SK-N-SH treated with all-trans-retinoic acid at 6 μM for 48 hours (cell line): Measurements from ENCODE around the gene NUP210.

Experiments
- ATAC-seq: fragments of 200-7000 bp; cut with Tn5 transposase; 3 replicates; pipeline ENCODE4 v1.9.1; 2020; ENCODE audit warnings: mild to moderate bottlenecking, moderate library complexity
- ARNTL ChIP-seq: fragments of 450-650 bp; formaldehyde crosslinking; IDR thresholded peaks from 2 replicates; pipeline ENCODE4 v1.5.0; 2020; ENCODE audit warnings: low read depth, mild to moderate bottlenecking, moderate library complexity, borderline replicate concordance
- BACH2 ChIP-seq: fragments of 250-450 bp; sonication (Bioruptor Pico); IDR thresholded peaks from 2 replicates; pipeline ENCODE4 v1.9.0; 2021; ENCODE audit warnings: mild to moderate bottlenecking, borderline replicate concordance
- CSDC2 ChIP-seq: fragments of 250-450 bp; sonication (Bioruptor Pico); IDR thresholded peaks from 2 replicates; pipeline ENCODE4 v1.5.0; 2020; ENCODE audit warnings: mild to moderate bottlenecking, moderate library complexity
- ESRRG ChIP-seq: fragments of 250-450 bp; sonication (Bioruptor Pico); IDR thresholded peaks from 2 replicates; pipeline ENCODE4 v1.6.1; 2021; ENCODE audit warnings: mild to moderate bottlenecking
- GLIS3 ChIP-seq: fragments of 250-450 bp; sonication (Bioruptor Pico); IDR thresholded peaks from 2 replicates; pipeline ENCODE4 v1.5.0; 2020; ENCODE audit warnings: mild to moderate bottlenecking, moderate library complexity
- OSR1 ChIP-seq: fragments of 250-450 bp; sonication (Bioruptor Pico); IDR thresholded peaks from 2 replicates; pipeline ENCODE4 v1.8.0; 2022; ENCODE audit warnings: moderate library complexity, mild to moderate bottlenecking, inconsistent platforms
- PATZ1 ChIP-seq: fragments of 250-450 bp; sonication (Bioruptor Pico); IDR thresholded peaks from 2 replicates; pipeline ENCODE4 v1.8.0; 2020; ENCODE audit warnings: mild to moderate bottlenecking, moderate library complexity, borderline replicate concordance
- POU6F1 ChIP-seq: fragments of 250-450 bp; sonication (Bioruptor Pico); IDR thresholded peaks from 2 replicates; pipeline ENCODE4 v1.8.0; 2021; ENCODE audit warnings: low read depth, mild to moderate bottlenecking, moderate library complexity, borderline replicate concordance
- PPARA ChIP-seq: fragments of 250-450 bp; sonication (Bioruptor Pico); IDR thresholded peaks from 2 replicates; pipeline ENCODE4 v1.5.0; 2020; ENCODE audit warnings: mild to moderate bottlenecking, borderline replicate concordance
- RARB ChIP-seq: fragments of 250-450 bp; sonication (Bioruptor Pico); IDR thresholded peaks from 2 replicates; pipeline ENCODE4 v1.8.0; 2021; ENCODE audit warnings: mild to moderate bottlenecking, moderate library complexity
- SNAI2 ChIP-seq: fragments of 250-450 bp; sonication (Bioruptor Pico); IDR thresholded peaks from 2 replicates; pipeline ENCODE4 v1.5.0; 2020; ENCODE audit warnings: mild to moderate bottlenecking, moderate library complexity
- TOX ChIP-seq: fragments of 250-450 bp; sonication (Bioruptor Pico); IDR thresholded peaks from 2 replicates; pipeline ENCODE4 v1.8.0; 2021; ENCODE audit warnings: mild to moderate bottlenecking, moderate library complexity, borderline replicate concordance
- ZFP3 ChIP-seq: fragments of 250-450 bp; sonication (Bioruptor Pico); IDR thresholded peaks from 2 replicates; pipeline ENCODE4 v1.5.0; 2020; ENCODE audit warnings: mild to moderate bottlenecking, moderate library complexity
- ZFP30 ChIP-seq: fragments of 450-650 bp; formaldehyde crosslinking; IDR thresholded peaks from 2 replicates; pipeline ENCODE4 v1.5.0; 2022; ENCODE audit warnings: mild to moderate bottlenecking, moderate library complexity
- ZNF565 ChIP-seq: fragments of 450-650 bp; formaldehyde crosslinking; conservative IDR thresholded peaks from 2 replicates; pipeline ENCODE4 v1.5.0; 2020; ENCODE audit warnings: low read depth, mild to moderate bottlenecking, moderate library complexity
- ZNF70 ChIP-seq: fragments of 450-650 bp; formaldehyde crosslinking; IDR thresholded peaks from 2 replicates; pipeline ENCODE4 v1.5.0; 2020; ENCODE audit warnings: mild to moderate bottlenecking, moderate library complexity
- TF ChIP-seq, protein P1 (sequence below): fragments of 250-450 bp; sonication (Bioruptor Pico); IDR thresholded peaks from 2 replicates; pipeline ENCODE4 v1.5.0; 2020; ENCODE audit warnings: mild to moderate bottlenecking, moderate library complexity
- TF ChIP-seq, protein P2 (sequence below): fragments of 250-450 bp; sonication (Bioruptor Pico); IDR thresholded peaks from 2 replicates; pipeline ENCODE4 v1.5.1; 2020; ENCODE audit warnings: low read depth, mild to moderate bottlenecking, moderate library complexity
- TF ChIP-seq, protein P3 (sequence below): fragments of 250-450 bp; sonication (Bioruptor Pico); IDR thresholded peaks from 2 replicates; pipeline ENCODE4 v1.5.1; 2021; ENCODE audit warnings: mild to moderate bottlenecking, moderate library complexity

NUP210 gene

GRCh38 chr3:13404626-13405452 lies 15.3 kb downstream of the NUP210 start:
- no peak for ATAC-seq

DNA sequence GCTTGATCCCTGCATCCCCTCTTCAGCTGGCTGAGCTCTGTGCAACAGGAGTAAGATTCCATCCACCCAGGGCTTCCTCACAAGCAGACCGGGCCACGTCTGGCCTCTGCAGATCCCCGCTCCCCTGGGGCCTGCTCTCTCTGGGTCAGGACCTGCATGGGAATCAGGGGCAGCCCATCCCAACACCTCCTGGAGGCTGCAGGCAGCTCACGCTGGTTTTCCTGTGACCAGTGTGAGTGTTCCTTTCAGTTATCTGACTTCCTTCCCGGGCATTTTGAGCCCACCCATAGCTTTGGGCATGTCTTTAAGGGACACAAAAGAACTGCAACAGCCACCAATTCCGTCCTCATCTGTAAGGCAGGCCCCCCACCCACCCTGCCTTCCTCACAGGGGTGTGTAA lies 16.3 kb downstream of the NUP210 start:
- ATAC-seq = no peak
- TF ChIP-seq ARNTL (no peak), PPARA (CRISPR knock-in tag) (no peak), POU6F1 (CRISPR knock-in tag) (no peak), ZNF565 (CRISPR knock-in tag) (no peak), TOX (CRISPR knock-in tag) (no peak), PATZ1 (CRISPR knock-in tag) (no peak), OSR1 (CRISPR knock-in tag) (no peak), ESRRG (CRISPR knock-in tag) (no peak)
- TF ChIP-seq, protein P1, sequence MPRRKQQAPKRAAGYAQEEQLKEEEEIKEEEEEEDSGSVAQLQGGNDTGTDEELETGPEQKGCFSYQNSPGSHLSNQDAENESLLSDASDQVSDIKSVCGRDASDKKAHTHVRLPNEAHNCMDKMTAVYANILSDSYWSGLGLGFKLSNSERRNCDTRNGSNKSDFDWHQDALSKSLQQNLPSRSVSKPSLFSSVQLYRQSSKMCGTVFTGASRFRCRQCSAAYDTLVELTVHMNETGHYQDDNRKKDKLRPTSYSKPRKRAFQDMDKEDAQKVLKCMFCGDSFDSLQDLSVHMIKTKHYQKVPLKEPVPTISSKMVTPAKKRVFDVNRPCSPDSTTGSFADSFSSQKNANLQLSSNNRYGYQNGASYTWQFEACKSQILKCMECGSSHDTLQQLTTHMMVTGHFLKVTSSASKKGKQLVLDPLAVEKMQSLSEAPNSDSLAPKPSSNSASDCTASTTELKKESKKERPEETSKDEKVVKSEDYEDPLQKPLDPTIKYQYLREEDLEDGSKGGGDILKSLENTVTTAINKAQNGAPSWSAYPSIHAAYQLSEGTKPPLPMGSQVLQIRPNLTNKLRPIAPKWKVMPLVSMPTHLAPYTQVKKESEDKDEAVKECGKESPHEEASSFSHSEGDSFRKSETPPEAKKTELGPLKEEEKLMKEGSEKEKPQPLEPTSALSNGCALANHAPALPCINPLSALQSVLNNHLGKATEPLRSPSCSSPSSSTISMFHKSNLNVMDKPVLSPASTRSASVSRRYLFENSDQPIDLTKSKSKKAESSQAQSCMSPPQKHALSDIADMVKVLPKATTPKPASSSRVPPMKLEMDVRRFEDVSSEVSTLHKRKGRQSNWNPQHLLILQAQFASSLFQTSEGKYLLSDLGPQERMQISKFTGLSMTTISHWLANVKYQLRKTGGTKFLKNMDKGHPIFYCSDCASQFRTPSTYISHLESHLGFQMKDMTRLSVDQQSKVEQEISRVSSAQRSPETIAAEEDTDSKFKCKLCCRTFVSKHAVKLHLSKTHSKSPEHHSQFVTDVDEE (CRISPR knock-in tag) = no peak
- TF ChIP-seq, protein P2, sequence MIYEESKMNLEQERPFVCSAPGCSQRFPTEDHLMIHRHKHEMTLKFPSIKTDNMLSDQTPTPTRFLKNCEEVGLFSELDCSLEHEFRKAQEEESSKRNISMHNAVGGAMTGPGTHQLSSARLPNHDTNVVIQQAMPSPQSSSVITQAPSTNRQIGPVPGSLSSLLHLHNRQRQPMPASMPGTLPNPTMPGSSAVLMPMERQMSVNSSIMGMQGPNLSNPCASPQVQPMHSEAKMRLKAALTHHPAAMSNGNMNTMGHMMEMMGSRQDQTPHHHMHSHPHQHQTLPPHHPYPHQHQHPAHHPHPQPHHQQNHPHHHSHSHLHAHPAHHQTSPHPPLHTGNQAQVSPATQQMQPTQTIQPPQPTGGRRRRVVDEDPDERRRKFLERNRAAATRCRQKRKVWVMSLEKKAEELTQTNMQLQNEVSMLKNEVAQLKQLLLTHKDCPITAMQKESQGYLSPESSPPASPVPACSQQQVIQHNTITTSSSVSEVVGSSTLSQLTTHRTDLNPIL = no peak

More at GRCh38 chr3:13404626-13405452, 15.3 kb downstream of the NUP210 start:
- TF ChIP-seq PATZ1 (CRISPR knock-in tag) (no peak), POU6F1 (CRISPR knock-in tag) (no peak), BACH2 (CRISPR knock-in tag) (no peak), RARB (CRISPR knock-in tag) (no peak), GLIS3 (CRISPR knock-in tag) (no peak), ESRRG (CRISPR knock-in tag) (no peak), ZNF70 (CRISPR knock-in tag) (no peak), ARNTL (no peak), ZNF565 (CRISPR knock-in tag) (no peak), CSDC2 (no peak), ZFP30 (CRISPR knock-in tag) (no peak), TOX (CRISPR knock-in tag) (no peak), ZFP3 (CRISPR knock-in tag) (no peak), PPARA (CRISPR knock-in tag) (no peak), SNAI2 (CRISPR knock-in tag) (no peak)
- TF ChIP-seq, protein P3, sequence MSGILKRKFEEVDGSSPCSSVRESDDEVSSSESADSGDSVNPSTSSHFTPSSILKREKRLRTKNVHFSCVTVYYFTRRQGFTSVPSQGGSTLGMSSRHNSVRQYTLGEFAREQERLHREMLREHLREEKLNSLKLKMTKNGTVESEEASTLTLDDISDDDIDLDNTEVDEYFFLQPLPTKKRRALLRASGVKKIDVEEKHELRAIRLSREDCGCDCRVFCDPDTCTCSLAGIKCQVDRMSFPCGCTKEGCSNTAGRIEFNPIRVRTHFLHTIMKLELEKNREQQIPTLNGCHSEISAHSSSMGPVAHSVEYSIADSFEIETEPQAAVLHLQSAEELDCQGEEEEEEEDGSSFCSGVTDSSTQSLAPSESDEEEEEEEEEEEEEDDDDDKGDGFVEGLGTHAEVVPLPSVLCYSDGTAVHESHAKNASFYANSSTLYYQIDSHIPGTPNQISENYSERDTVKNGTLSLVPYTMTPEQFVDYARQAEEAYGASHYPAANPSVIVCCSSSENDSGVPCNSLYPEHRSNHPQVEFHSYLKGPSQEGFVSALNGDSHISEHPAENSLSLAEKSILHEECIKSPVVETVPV (CRISPR knock-in tag) = no peak
- TF ChIP-seq, protein P2 = no peak
